Sigmoid colon (tissue), 7 donors: ENCODE measurements around the gene POU6F1. TPM values are rescaled to one million over a fixed set of nuclear protein-coding genes. Genes with fewer than 3 reads are reported as not detected.
A peak's percentile ranks its signal among the peaks of the same experiment; 100 is the strongest.

Experiments used
- DNase-seq: peaks from one replicate; pipeline ENCODE4 v3.0.0-alpha.2; 2019
- H3K27ac ChIP-seq, 4 donors: fragments of 200-600 bp; sonication (generic); one replicate each; pipeline ENCODE4 v1.5.1; 2016 to 2019; ENCODE audit warnings: mild to moderate bottlenecking in 1 of 4
- H3K27me3 ChIP-seq, 3 donors: fragments of 200-600 bp; sonication (generic); one replicate each; pipeline ENCODE4 v1.5.1; 2019; ENCODE audit warnings: mild to moderate bottlenecking in 1 of 3
- H3K36me3 ChIP-seq, 4 donors: fragments of 200-600 bp; sonication (generic); one replicate each; pipeline ENCODE4 v1.5.1; 2016 to 2019
- H3K4me1 ChIP-seq, 4 donors: fragments of 200-600 bp; sonication (generic); one replicate each; pipeline ENCODE4 v1.5.1; 2017 to 2019
- H3K4me3 ChIP-seq, 4 donors: fragments of 200-600 bp; sonication (generic); one replicate each; pipeline ENCODE4 v1.5.1; 2017 to 2019; ENCODE audit warnings: mild to moderate bottlenecking in 2 of 4, moderate library complexity in 1 of 4
- H3K9me3 ChIP-seq, 4 donors: fragments of 200-600 bp in 3 of 4; sonication (generic) in 3 of 4; one replicate each; pipeline versions ENCODE4 v1.5.1 to v1.6.1; 2013 to 2019
- EP300 ChIP-seq, 4 donors: sonication (generic); formaldehyde crosslinking; IDR thresholded peaks; one replicate each; pipeline ENCODE4 v1.6.1; 2017; ENCODE audit warnings: antibody characterized with exemption in 4 of 4
- POLR2A ChIP-seq, 2 donors: fragments of 450-650 bp; IDR thresholded peaks; one replicate each; pipeline ENCODE4 v1.6.1; 2016; ENCODE audit warnings: antibody characterized with exemption in 2 of 2, mild to moderate bottlenecking in 2 of 2, moderate library complexity in 2 of 2
- POLR2AphosphoS5 ChIP-seq, 4 donors: sonication (generic); formaldehyde crosslinking; IDR thresholded peaks; one replicate each; pipeline ENCODE4 v1.6.1; 2017; ENCODE audit warnings: antibody characterized with exemption in 4 of 4
- WGBS, 2 donors: extraction: QIAGEN DNeasy Blood & Tissue Kit; methylation state at CpG; one replicate each; pipeline ENCODE4 v1.1.7; 2013; 5-methylcytosine and 5-hydroxymethylcytosine counted together
- intact Hi-C: fragments of 100-400 bp; cut with DNase I; formaldehyde crosslinking; loops from one replicate; pipeline ENCODE4 v1.15.1; 2023
- polyA plus RNA-seq, 3 donors: library from polyadenylated mRNA; stranded (reverse); fragments of 200-250 nt; gene quantifications; one replicate each; pipeline ENCODE4 v1.2.3, GENCODE V29; 2013
- total RNA-seq, 4 donors: library from RNA; depleted of rRNA; stranded (reverse); fragments of >200 nt; gene quantifications; one replicate each; pipeline ENCODE4 v1.1.0, GENCODE V29; 2016
- TF ChIP-seq, protein P1 (sequence below), 4 experiments: fragments of 450-650 bp in 3 of 4; fragments of 200-600 bp in 1 of 4; IDR thresholded peaks; one replicate each; pipeline ENCODE4 v1.5.1; 2016 to 2019; ENCODE audit warnings: antibody characterized with exemption in 4 of 4, mild to moderate bottlenecking in 3 of 4, moderate library complexity in 2 of 4
- donor health status: healthy with polysubstance abuse.
- donor health status: Bipolar disorder and iron deficiency.
- donor health status: healthy.

The POU6F1 gene
- total and polyA plus RNA-seq, 7 donors, result 1.2 to 15.8 (median 5.8) TPM

DNA sequence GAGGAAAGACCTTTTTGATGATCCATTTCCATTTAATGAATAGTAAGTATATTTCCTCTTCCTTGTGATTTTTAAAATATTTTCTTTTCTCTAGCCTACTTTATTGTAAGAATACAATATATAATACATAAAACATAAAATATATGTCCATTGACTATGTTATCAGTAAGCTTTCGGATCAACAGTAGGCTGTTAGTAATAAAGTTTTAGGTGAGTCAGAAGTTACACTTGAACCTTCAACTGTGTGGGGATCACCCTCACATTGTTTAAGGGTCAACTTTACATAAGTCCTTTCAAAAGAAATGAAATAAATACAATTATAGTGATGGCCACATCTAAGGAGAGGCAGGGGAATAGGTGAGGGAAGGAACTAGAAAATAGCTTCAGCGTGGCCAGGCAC, 40.0 kb downstream of the POU6F1 start:
- Histone ChIP-seq H3K9me3 (no peaks in the 10 kb centered on the region), H3K4me1 (no peaks in the 10 kb centered on the region), H3K36me3 (no peaks in the 10 kb centered on the region), H3K27ac (no peak overlapping the region), H3K27me3 (no peaks in the 10 kb centered on the region), H3K4me3 (no peak overlapping the region)
- no peak for TF ChIP-seq POLR2AphosphoS5 (IDR thresholded peaks at IDR 0.05)
- no peak for TF ChIP-seq EP300 (IDR thresholded peaks at IDR 0.05)
- TF ChIP-seq POLR2A (IDR thresholded peaks at IDR 0.05), result no peak
- TF ChIP-seq, protein P1, sequence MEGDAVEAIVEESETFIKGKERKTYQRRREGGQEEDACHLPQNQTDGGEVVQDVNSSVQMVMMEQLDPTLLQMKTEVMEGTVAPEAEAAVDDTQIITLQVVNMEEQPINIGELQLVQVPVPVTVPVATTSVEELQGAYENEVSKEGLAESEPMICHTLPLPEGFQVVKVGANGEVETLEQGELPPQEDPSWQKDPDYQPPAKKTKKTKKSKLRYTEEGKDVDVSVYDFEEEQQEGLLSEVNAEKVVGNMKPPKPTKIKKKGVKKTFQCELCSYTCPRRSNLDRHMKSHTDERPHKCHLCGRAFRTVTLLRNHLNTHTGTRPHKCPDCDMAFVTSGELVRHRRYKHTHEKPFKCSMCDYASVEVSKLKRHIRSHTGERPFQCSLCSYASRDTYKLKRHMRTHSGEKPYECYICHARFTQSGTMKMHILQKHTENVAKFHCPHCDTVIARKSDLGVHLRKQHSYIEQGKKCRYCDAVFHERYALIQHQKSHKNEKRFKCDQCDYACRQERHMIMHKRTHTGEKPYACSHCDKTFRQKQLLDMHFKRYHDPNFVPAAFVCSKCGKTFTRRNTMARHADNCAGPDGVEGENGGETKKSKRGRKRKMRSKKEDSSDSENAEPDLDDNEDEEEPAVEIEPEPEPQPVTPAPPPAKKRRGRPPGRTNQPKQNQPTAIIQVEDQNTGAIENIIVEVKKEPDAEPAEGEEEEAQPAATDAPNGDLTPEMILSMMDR (IDR thresholded peaks at IDR 0.05), result no peak
- intact Hi-C loops, result no loop called here
- DNase-seq, result no peak
- 58 to 78% methylated on average over 2 of the region's 2 CpGs for WGBS, 2 donors

GRCh38 chr12:51174501-51174900, 43.4 kb downstream of the POU6F1 start:
- H3K4me1 ChIP-seq, result peaks cover 0 to 26% (median 18%) of the 10 kb centered on the region in 4 donors
- no peaks in the 10 kb centered on the region for H3K9me3 ChIP-seq
- TF ChIP-seq, protein P1 (IDR thresholded peaks at IDR 0.05), result no peak
- H3K27me3 ChIP-seq, result no peaks in the 10 kb centered on the region
- H3K4me3 ChIP-seq, result no peak overlapping the region
- no peak overlapping the region for H3K27ac ChIP-seq
- no peaks in the 10 kb centered on the region for H3K36me3 ChIP-seq
- DNase-seq, result no peak
- intact Hi-C loops, result no loop called here
- 69 to 74% methylated on average over 1 of the region's 1 CpG for WGBS, 2 donors

GRCh38 chr12:51172515-51173431, 45.1 kb downstream of the POU6F1 start, which contains the start of gene TFCP2:
Gene TFCP2, minus strand, starts transcription at chr12:51173135. Its CDS starts 713 bp downstream, at chr12:51172422.
- Histone ChIP-seq H3K4me1 (peaks cover 0 to 27% (median 18%) of the 10 kb centered on the region in 4 donors), H3K36me3 (no peaks in the 10 kb centered on the region), H3K4me3 (peak within 1 kb of the TSS; percentile 64 to 86 (median 75)), H3K9me3 (no peaks in the 10 kb centered on the region), H3K27ac (peak within 1 kb of the TSS; percentile 93 to 98 (median 96)), H3K27me3 (no peaks in the 10 kb centered on the region)
- 1% methylated on average over 58 of the region's 58 CpGs for WGBS, 2 donors
- peak; percentile 99 for DNase-seq
- TF ChIP-seq POLR2AphosphoS5 (IDR thresholded peaks at IDR 0.05), result peak; percentile 84 to 93 (median 90)
- TF ChIP-seq EP300 (IDR thresholded peaks at IDR 0.05), result peak in 1 of 4 donors; percentile 13
- TF ChIP-seq, protein P1 (IDR thresholded peaks at IDR 0.05), result no peak
- TF ChIP-seq POLR2A (IDR thresholded peaks at IDR 0.05), result peak; percentile 43 to 62
- intact Hi-C loops, result loop anchor here (2.0 kb wide), 5 partner anchors 46 to 250 kb away; partner anchors contain the start of genes CSRNP2, DAZAP2 and POU6F1

DNA sequence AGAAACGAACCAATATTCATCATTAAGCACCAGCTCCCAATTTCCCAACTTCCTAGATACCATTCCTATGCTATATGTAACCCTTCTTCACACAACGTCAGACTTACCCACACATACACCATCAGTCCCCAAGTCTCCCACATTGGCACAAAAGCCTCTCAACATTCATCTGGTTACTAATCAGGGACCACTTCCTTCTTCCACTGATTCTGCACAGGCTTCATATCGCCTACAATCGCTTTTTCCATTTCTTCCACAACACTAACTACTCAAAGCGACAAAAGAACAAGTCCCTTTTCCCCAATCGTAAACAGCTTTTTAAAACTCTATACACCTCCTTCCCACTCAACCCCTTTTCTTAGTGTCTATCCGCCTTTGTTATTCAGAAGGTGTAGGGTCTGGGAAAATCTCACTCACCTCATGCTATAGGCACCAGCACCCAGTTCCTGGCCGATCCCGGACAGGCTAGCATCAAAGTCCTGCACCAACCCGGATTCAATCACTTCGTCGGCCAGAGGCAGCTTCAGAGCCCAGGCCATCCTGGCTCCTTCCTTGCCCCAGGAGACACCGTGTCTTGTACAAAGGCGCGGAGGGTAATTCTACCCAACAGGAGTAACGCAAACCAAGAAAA, 45.9 kb downstream of the POU6F1 start:
- no peak for DNase-seq
- Histone ChIP-seq H3K27me3 (no peaks in the 10 kb centered on the region), H3K4me3 (peak overlapping the region; percentile 64 to 86 (median 75)), H3K36me3 (no peaks in the 10 kb centered on the region), H3K4me1 (peaks cover 0 to 27% (median 18%) of the 10 kb centered on the region in 4 donors), H3K27ac (peak overlapping the region; percentile 93 to 98 (median 96)), H3K9me3 (no peaks in the 10 kb centered on the region)
- TF ChIP-seq POLR2A (IDR thresholded peaks at IDR 0.05) (no peak), EP300 (IDR thresholded peaks at IDR 0.05) (no peak), POLR2AphosphoS5 (IDR thresholded peaks at IDR 0.05) (no peak)
- TF ChIP-seq, protein P1 (IDR thresholded peaks at IDR 0.05), result no peak
- intact Hi-C loops, result loop anchor here (2.0 kb wide), 5 partner anchors 47 to 249 kb away; partner anchors contain the start of genes CSRNP2, DAZAP2 and POU6F1
- 3% methylated on average over 16 of the region's 16 CpGs for WGBS, 2 donors
